WTC11 (cell line): ENCODE data around the gene SLC25A30. TPM values are rescaled to one million over a fixed set of nuclear protein-coding genes. Genes with fewer than 3 reads are reported as not detected.

ENCODE experiments used
- ATAC-seq: fragments of 200-7000 bp; cut with Tn5 transposase; 2 replicates; pipeline ENCODE4 v1.10.0; 2021; ENCODE audit warnings: mild to moderate bottlenecking, moderate library complexity
- CTCF ChIA-PET: fragments of 300-600 bp; sonication (Branson Sonifier 250); formaldehyde crosslinking; loops from one replicate; lab custom pipeline; 2021; ENCODE audit warnings: antibody characterized with exemption; lab: Charles Lee
- POLR2A ChIA-PET: fragments of 350-600 bp; sonication (Branson Sonifier 250); formaldehyde crosslinking; loops from one replicate; lab custom pipeline; 2021; ENCODE audit warnings: antibody characterized with exemption; lab: Charles Lee
- DNase-seq: peaks from one replicate; pipeline ENCODE4 v3.0.0; 2021; ENCODE audit warnings: low spot score
- H3K27ac Mint-ChIP-seq: 2 replicates; pipeline ENCODE4 v1.8.0; 2021; ENCODE audit warnings: mixed read lengths
- H3K27me3 Mint-ChIP-seq: 2 replicates; pipeline ENCODE4 v1.8.0; 2021; ENCODE audit warnings: low read depth, mild to moderate bottlenecking, moderate library complexity, mixed read lengths
- H3K36me3 Mint-ChIP-seq: 2 replicates; pipeline ENCODE4 v1.8.0; 2021; ENCODE audit warnings: mixed read lengths
- H3K4me1 Mint-ChIP-seq: 2 replicates; pipeline ENCODE4 v1.8.0; 2022; ENCODE audit warnings: mixed read lengths
- H3K4me3 Mint-ChIP-seq: 2 replicates; pipeline ENCODE4 v1.8.0; 2021; ENCODE audit warnings: mild to moderate bottlenecking, moderate library complexity, mixed read lengths
- H3K9me3 Mint-ChIP-seq: 2 replicates; pipeline ENCODE4 v1.8.0; 2021; ENCODE audit warnings: mixed read lengths
- AFF4 ChIP-seq: sonication (generic); formaldehyde crosslinking; IDR thresholded peaks from 2 replicates; pipeline ENCODE4 v1.8.1; 2023; ENCODE audit warnings: mild to moderate bottlenecking, missing genetic modification reagents, borderline replicate concordance
- CTCF ChIP-seq: fragments of 200-600 bp; IDR thresholded peaks from 2 replicates; pipeline ENCODE4 v1.8.0; 2022; ENCODE audit warnings: antibody characterized with exemption
- FOXK1 ChIP-seq: sonication (generic); formaldehyde crosslinking; IDR thresholded peaks from 2 replicates; pipeline ENCODE4 v1.8.0; 2022; ENCODE audit warnings: mild to moderate bottlenecking, moderate library complexity, missing genetic modification reagents
- FOXP1 ChIP-seq: sonication (generic); formaldehyde crosslinking; IDR thresholded peaks from 2 replicates; pipeline ENCODE4 v1.8.0; 2022; ENCODE audit warnings: missing genetic modification reagents, mild to moderate bottlenecking, moderate library complexity, borderline replicate concordance
- GABPB1 ChIP-seq: sonication (generic); formaldehyde crosslinking; IDR thresholded peaks from 2 replicates; pipeline ENCODE4 v1.8.1; 2023; ENCODE audit warnings: mild to moderate bottlenecking, missing genetic modification reagents
- IRF2 ChIP-seq: sonication (generic); formaldehyde crosslinking; IDR thresholded peaks from 2 replicates; pipeline ENCODE4 v1.8.0; 2022; ENCODE audit warnings: low read depth, missing genetic modification reagents, borderline replicate concordance
- JAZF1 ChIP-seq: fragments of 250-450 bp; sonication (Bioruptor Pico); IDR thresholded peaks from 2 replicates; pipeline ENCODE4 v1.9.0; 2021; ENCODE audit warnings: moderate library complexity, mild to moderate bottlenecking, inconsistent platforms
- KAT7 ChIP-seq: sonication (generic); formaldehyde crosslinking; IDR thresholded peaks from 2 replicates; pipeline ENCODE4 v1.8.1; 2023; ENCODE audit warnings: missing genetic modification reagents, mild to moderate bottlenecking, borderline replicate concordance
- NFE2L1 ChIP-seq: sonication (generic); formaldehyde crosslinking; IDR thresholded peaks from 2 replicates; pipeline ENCODE4 v1.8.1; 2023; ENCODE audit warnings: missing genetic modification reagents
- NR1H2 ChIP-seq: sonication (generic); formaldehyde crosslinking; IDR thresholded peaks from 2 replicates; pipeline ENCODE4 v1.9.0; 2021; ENCODE audit warnings: mild to moderate bottlenecking, moderate library complexity, missing genetic modification reagents
- NR2C2 ChIP-seq: sonication (generic); formaldehyde crosslinking; IDR thresholded peaks from 2 replicates; pipeline ENCODE4 v1.8.0; 2022; ENCODE audit warnings: mild to moderate bottlenecking, missing genetic modification reagents
- PRDM15 ChIP-seq: sonication (generic); formaldehyde crosslinking; IDR thresholded peaks from 2 replicates; pipeline ENCODE4 v1.8.0; 2022; ENCODE audit warnings: missing genetic modification reagents
- SMAD3 ChIP-seq: sonication (generic); formaldehyde crosslinking; IDR thresholded peaks from 2 replicates; pipeline ENCODE4 v1.8.0; 2022; ENCODE audit warnings: missing genetic modification reagents, mild to moderate bottlenecking, borderline replicate concordance
- SP1 ChIP-seq: sonication (generic); formaldehyde crosslinking; conservative IDR thresholded peaks from 2 replicates; pipeline ENCODE4 v1.8.1; 2022; ENCODE audit warnings: missing genetic modification reagents
- TCF7 ChIP-seq: sonication (generic); formaldehyde crosslinking; IDR thresholded peaks from 2 replicates; pipeline ENCODE4 v1.8.0; 2022; ENCODE audit warnings: mild to moderate bottlenecking, low read depth, missing genetic modification reagents, moderate library complexity
- TEAD4 ChIP-seq: sonication (generic); formaldehyde crosslinking; IDR thresholded peaks from 2 replicates; pipeline ENCODE4 v1.8.0; 2022; ENCODE audit warnings: mild to moderate bottlenecking, missing genetic modification reagents
- USF1 ChIP-seq: sonication (generic); formaldehyde crosslinking; IDR thresholded peaks from 2 replicates; pipeline ENCODE4 v1.8.0; 2022; ENCODE audit warnings: mild to moderate bottlenecking, missing genetic modification reagents
- ZNF512 ChIP-seq: sonication (generic); formaldehyde crosslinking; IDR thresholded peaks from 2 replicates; pipeline ENCODE4 v1.8.1; 2022; ENCODE audit warnings: missing genetic modification reagents, borderline replicate concordance
- ZNF532 ChIP-seq: fragments of 250-450 bp; sonication (Bioruptor Pico); IDR thresholded peaks from 2 replicates; pipeline ENCODE4 v1.9.0; 2021; ENCODE audit warnings: mild to moderate bottlenecking, borderline replicate concordance
- ZSCAN18 ChIP-seq: fragments of 250-450 bp; sonication (Bioruptor Pico); IDR thresholded peaks from 2 replicates; pipeline ENCODE4 v2.1.2; 2022; ENCODE audit warnings: mild to moderate bottlenecking, moderate library complexity
- total RNA-seq: library from RNA; stranded (reverse); gene quantifications from 3 replicates; pipeline ENCODE4 v1.2.3, GENCODE V29; 2021

The SLC25A30 gene
- total RNA-seq, 1 experiment from 2014 or later: 8.2 TPM

GRCh38 chr13:45384474-45385174, 33.5 kb downstream of the SLC25A30 start:
- DNase-seq (no peak), ATAC-seq (no peak)
- no peak overlapping the region for H3K27ac Mint-ChIP-seq
- H3K9me3 Mint-ChIP-seq: peaks cover 7% of the 10 kb centered on the region
- no peaks in the 10 kb centered on the region for H3K4me1 Mint-ChIP-seq
- TF ChIP-seq NR2C2: no peak
- no peak for TF ChIP-seq PRDM15 (CRISPR knock-in tag)
- no peak for TF ChIP-seq GABPB1
- no peak for TF ChIP-seq ZSCAN18 (CRISPR knock-in tag)
- no peak for TF ChIP-seq IRF2 (CRISPR knock-in tag)
- TF ChIP-seq ZNF532: no peak
- no peak for TF ChIP-seq SMAD3 (CRISPR knock-in tag)
- TF ChIP-seq USF1: no peak
- no peak for TF ChIP-seq CTCF
- TF ChIP-seq TCF7: no peak
- TF ChIP-seq FOXK1 (CRISPR knock-in tag): no peak
- TF ChIP-seq NR1H2 (CRISPR knock-in tag): no peak
- TF ChIP-seq TEAD4 (CRISPR knock-in tag): no peak
- no peak for TF ChIP-seq NFE2L1 (CRISPR knock-in tag)
- TF ChIP-seq KAT7: no peak
- no peak for TF ChIP-seq SP1
- TF ChIP-seq AFF4 (CRISPR knock-in tag): no peak
- TF ChIP-seq JAZF1 (CRISPR knock-in tag): no peak
- no peak for TF ChIP-seq FOXP1 (CRISPR knock-in tag)
- TF ChIP-seq ZNF512 (CRISPR knock-in tag): no peak
- no peaks in the 10 kb centered on the region for H3K27me3 Mint-ChIP-seq
- H3K36me3 Mint-ChIP-seq: peaks cover 13% of the 10 kb centered on the region
- ChIA-PET POLR2A (no interaction called here), CTCF (interaction anchor here (0.6 to 2.4 kb wide), 3 partner anchors 14 to 22 kb away, joined by 3 to 6 read pairs (median 3); no protein-coding TSS in a partner anchor)
- no peak overlapping the region for H3K4me3 Mint-ChIP-seq
